Ishikawa (cell line): ENCODE data around the gene GPR21.

ENCODE experiments used
- CREB1 ChIP-seq: IDR thresholded peaks from 2 replicates; pipeline ENCODE4 v1.6.1; 2012; ENCODE audit warnings: low read depth
- EGR1 ChIP-seq: IDR thresholded peaks from 2 replicates; pipeline ENCODE4 v1.6.1; 2012
- RAD21 ChIP-seq: IDR thresholded peaks from 2 replicates; pipeline ENCODE4 v1.6.1; 2012; ENCODE audit warnings: low read depth
- ZBTB7A ChIP-seq: IDR thresholded peaks from 2 replicates; pipeline ENCODE4 v1.6.1; 2012; ENCODE audit warnings: low read depth

DNA sequence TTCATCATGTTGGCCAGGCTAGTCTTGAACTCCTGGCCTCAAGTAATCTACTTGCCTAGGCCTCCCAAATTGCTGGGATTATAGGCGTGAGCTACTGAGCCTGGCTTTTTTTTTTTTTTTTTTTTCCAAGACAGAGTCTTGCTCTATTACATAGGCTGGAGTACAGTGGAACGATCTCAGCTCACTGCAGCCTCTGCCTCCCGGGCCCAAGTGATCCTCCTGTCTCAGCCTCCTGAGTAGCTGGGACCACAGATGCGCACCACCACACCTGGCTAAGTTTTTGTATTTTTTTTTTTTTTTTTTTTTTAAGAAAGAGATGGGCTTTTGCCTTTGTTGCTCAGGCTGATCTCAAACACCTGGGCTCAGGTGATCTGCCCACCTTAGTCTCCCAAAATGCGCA is 26.2 kb upstream of the GPR21 start:
- TF ChIP-seq RAD21 = no peak
- no peak for TF ChIP-seq CREB1
- TF ChIP-seq ZBTB7A = no peak
- no peak for TF ChIP-seq EGR1
